Panc1 (cell line): ENCODE results near the gene DCHS2. TPM values are rescaled to one million over a fixed set of nuclear protein-coding genes. Genes with fewer than 3 reads are reported as not detected.

Experiments
- ATAC-seq: fragments of 200-7000 bp; cut with Tn5 transposase; 2 replicates; pipeline ENCODE4 v1.9.1; 2020; ENCODE audit warnings: mild to moderate bottlenecking, moderate library complexity
- BruUV-seq: library from RNA; stranded (reverse); fragments of 400-500 nt; replicated peaks from 2 replicates; lab custom pipeline; 2021; lab: Mats Ljungman, UMichigan
- CTCF ChIA-PET: fragments of 300-600 bp; sonication (Branson Sonifier 250); formaldehyde crosslinking; loops from one replicate; lab custom pipeline; 2022; ENCODE audit warnings: antibody characterized with exemption; lab: Charles Lee
- POLR2A ChIA-PET: fragments of 300-600 bp; sonication (Branson Sonifier 250); formaldehyde crosslinking; loops from one replicate; lab custom pipeline; 2022; ENCODE audit warnings: antibody characterized with exemption; lab: Charles Lee
- DNase-seq: peaks from one replicate; pipeline ENCODE4 v3.0.0-alpha.2; 2010; ENCODE audit warnings: low read depth, low spot score
- H3K27ac ChIP-seq: 2 replicates; pipeline ENCODE4 v1.5.1; 2011; ENCODE audit warnings: mild to moderate bottlenecking, low read length, inconsistent platforms
- H3K27me3 ChIP-seq: fragments of 200-500 bp; sonication (Bioruptor generic); 2 replicates; pipeline ENCODE4 v1.6.0; 2014; ENCODE audit warnings: low read length, inconsistent platforms; ENCODE audit not compliant: control insufficient read depth, insufficient read depth
- H3K36me3 ChIP-seq: fragments of 200-500 bp; sonication (Bioruptor generic); 2 replicates; pipeline ENCODE4 v1.5.1; 2014; ENCODE audit warnings: inconsistent platforms, mild to moderate bottlenecking, low read length, moderate library complexity; ENCODE audit not compliant: control insufficient read depth, insufficient read depth
- H3K4me1 ChIP-seq: 2 replicates; pipeline ENCODE4 v1.5.1; 2011; ENCODE audit warnings: inconsistent platforms, mild to moderate bottlenecking, low read length, moderate library complexity; ENCODE audit not compliant: control insufficient read depth, insufficient read depth
- H3K4me3 ChIP-seq, 2 experiments: 2 replicates each; pipeline ENCODE4 v1.5.1; 2011 to 2012; ENCODE audit warnings: low read depth in 2 of 2, low read length in 2 of 2, mild to moderate bottlenecking in 2 of 2, inconsistent platforms in 1 of 2, moderate library complexity in 1 of 2
- H3K9me3 ChIP-seq: fragments of 200-500 bp; sonication (Bioruptor generic); 2 replicates; pipeline ENCODE4 v1.5.1; 2014; ENCODE audit warnings: low read depth, mild to moderate bottlenecking, inconsistent platforms, low read length, moderate library complexity; ENCODE audit not compliant: control insufficient read depth, insufficient read depth
- CTCF ChIP-seq: fragments of 450-650 bp; IDR thresholded peaks from 2 replicates; pipeline ENCODE4 v1.5.1; 2017; ENCODE audit warnings: mild to moderate bottlenecking
- POLR2AphosphoS5 ChIP-seq: IDR thresholded peaks from 2 replicates; pipeline ENCODE4 v1.6.1; 2012; ENCODE audit warnings: mild to moderate bottlenecking, low read depth, low read length, moderate library complexity
- REST ChIP-seq, 2 experiments: IDR thresholded peaks; 2 replicates each; pipeline ENCODE4 v1.6.1; 2011 to 2012; ENCODE audit warnings: low read depth in 2 of 2, control low read depth in 1 of 2, low read length in 1 of 2, mild to moderate bottlenecking in 1 of 2, moderate library complexity in 1 of 2; ENCODE audit not compliant: insufficient read depth in 1 of 2
- SIN3A ChIP-seq: IDR thresholded peaks from 2 replicates; pipeline ENCODE4 v1.6.1; 2012; ENCODE audit warnings: low read depth, mild to moderate bottlenecking, low read length, moderate library complexity, borderline replicate concordance; ENCODE audit not compliant: insufficient read depth
- TCF7L2 ChIP-seq: IDR thresholded peaks from 2 replicates; pipeline ENCODE4 v1.6.1; 2011; ENCODE audit warnings: mild to moderate bottlenecking, low read depth, low read length, inconsistent platforms
- in situ Hi-C: cut with HindIII; loops from 2 replicates; pipeline ENCODE4 v1.10.0; 2016; ENCODE audit warnings: low sequenced_read_pairs, low pct_unique_long_range_greater_than_20kb
- intact Hi-C: fragments of 100-400 bp; cut with micrococcal nuclease; formaldehyde crosslinking; loops from one replicate; pipeline ENCODE4 v1.10.0; 2022; ENCODE audit not compliant: unreplicated experiment
- total RNA-seq: library from RNA; stranded (reverse); gene quantifications from one replicate; pipeline ENCODE4 v1.2.1, GENCODE V29; 2021; ENCODE audit not compliant: unreplicated experiment

Gene DCHS2
- total RNA-seq, 1 experiment from 2014 or later: not detected

- BruUV-seq: no TSS peak
- intact Hi-C loops: no loop called here
- H3K4me3 ChIP-seq: no peak overlapping the region
- ChIA-PET CTCF (no interaction called here), POLR2A (no interaction called here)
- no peak overlapping the region for H3K27ac ChIP-seq
- no peaks in the 10 kb centered on the region for H3K9me3 ChIP-seq
- TF ChIP-seq CTCF: no peak
- no peak for TF ChIP-seq TCF7L2
- no peak for TF ChIP-seq REST (IDR thresholded peaks at IDR 0.05; ENCODE audit: insufficient read depth in 1 of 2, low read depth in 2 of 2, low read length in 1 of 2)
- TF ChIP-seq POLR2AphosphoS5: no peak
- TF ChIP-seq SIN3A: no peak
- DNase-seq (no peak), ATAC-seq (no peak)
- no peaks in the 10 kb centered on the region for H3K36me3 ChIP-seq
- H3K27me3 ChIP-seq: no peaks in the 10 kb centered on the region
- in situ Hi-C loops: no loop called here
- no peaks in the 10 kb centered on the region for H3K4me1 ChIP-seq
Measured at GRCh38 chr4:154511981-154512380, 20.4 kb upstream of the DCHS2 start.

GRCh38 chr4:154511548-154511947, 19.9 kb upstream of the DCHS2 start:
- POLR2A ChIA-PET: no interaction called here
- in situ Hi-C loops: no loop called here
- ATAC-seq: no peak

More at GRCh38 chr4:154511548-154511947, 19.9 kb upstream of the DCHS2 start:
- CTCF ChIA-PET: no interaction called here
- Histone ChIP-seq H3K4me1 (no peaks in the 10 kb centered on the region), H3K36me3 (no peaks in the 10 kb centered on the region), H3K27me3 (no peaks in the 10 kb centered on the region), H3K4me3 (no peak overlapping the region), H3K9me3 (no peaks in the 10 kb centered on the region), H3K27ac (no peak overlapping the region)
- DNase-seq: no peak
- BruUV-seq: no TSS peak
- TF ChIP-seq REST (IDR thresholded peaks at IDR 0.05; ENCODE audit: insufficient read depth in 1 of 2, low read depth in 2 of 2, low read length in 1 of 2) (no peak), TCF7L2 (no peak), POLR2AphosphoS5 (no peak), CTCF (no peak), SIN3A (no peak)
- intact Hi-C loops: no loop called here
